HG03108 (cell line): ENCODE data around the gene SF1.
A peak's percentile ranks its signal among the peaks of the same experiment; 100 is the strongest.

Experiments used
- ATAC-seq: cut with Tn5 transposase; IDR thresholded peaks from one replicate; pipeline ENCODE4 v1.9.1; 2021; ENCODE audit warnings: moderate library complexity; ENCODE audit not compliant: unreplicated experiment

The SF1 gene

DNA sequence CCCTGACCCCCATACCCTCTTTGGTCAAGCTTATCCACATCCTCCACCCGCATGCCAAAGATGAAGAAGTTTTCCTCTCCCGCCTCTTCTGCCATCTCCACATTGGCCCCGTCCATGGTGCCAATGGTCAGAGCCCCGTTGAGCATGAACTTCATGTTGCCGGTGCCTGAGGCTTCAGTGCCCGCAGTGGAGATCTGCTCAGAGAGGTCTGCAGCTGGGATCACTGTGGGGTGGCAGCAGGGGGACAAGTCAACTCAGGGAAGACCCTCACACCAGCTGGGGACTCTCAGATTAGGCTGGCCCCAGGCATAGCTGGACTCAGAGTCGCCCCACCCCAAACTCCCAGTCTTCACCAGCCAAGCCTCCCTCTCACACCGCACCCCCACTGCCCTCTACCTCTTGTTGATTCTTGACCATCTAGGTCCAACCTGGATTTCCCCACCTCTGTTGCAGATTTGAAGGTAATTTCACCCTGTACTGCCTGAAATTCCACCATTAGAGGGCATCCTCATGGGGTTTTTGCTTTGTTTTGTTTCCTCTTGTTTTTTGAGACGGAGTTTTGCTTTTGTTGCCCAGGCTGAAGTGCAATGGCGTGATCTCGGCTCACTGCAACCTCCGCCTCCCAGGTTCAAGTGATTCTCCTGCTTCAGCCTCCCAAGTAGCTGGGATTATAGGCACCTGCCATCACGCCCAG lies 27.8 kb downstream of the SF1 start:
- no peak for ATAC-seq

DNA sequence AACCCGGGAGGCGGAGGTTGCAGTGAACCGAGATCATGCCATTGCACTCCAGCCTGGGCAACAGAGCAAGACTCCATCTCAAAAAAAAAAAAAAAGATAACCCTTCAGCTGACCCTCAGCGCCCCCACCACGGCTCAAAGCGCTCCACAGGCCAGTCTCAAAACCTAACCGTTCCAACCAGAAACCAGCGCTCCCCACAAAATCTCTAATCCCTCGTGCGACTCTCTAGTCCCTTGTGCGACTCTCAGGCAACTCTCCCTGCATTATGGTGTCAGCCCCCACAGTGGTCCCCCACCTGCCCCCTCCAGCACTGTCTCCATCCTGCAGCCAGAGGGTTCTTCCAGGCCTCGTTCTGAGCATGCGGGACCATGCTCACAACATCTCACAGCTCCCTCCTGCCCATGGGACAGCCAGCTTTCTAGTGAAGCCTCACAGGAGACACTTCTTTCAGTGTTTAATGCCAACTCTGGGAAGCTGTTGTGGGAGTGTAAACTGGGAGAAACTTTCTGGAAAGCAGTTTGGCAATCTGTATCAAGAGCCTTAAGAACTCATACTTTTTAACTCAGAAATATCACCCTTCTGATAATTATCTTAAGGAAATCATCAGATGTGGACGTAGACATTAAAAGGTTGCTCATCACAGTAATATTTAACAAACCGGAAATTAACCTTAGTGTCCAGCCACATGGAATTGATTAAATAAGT lies 30.2 kb downstream of the SF1 start:
- ATAC-seq, result no peak

DNA sequence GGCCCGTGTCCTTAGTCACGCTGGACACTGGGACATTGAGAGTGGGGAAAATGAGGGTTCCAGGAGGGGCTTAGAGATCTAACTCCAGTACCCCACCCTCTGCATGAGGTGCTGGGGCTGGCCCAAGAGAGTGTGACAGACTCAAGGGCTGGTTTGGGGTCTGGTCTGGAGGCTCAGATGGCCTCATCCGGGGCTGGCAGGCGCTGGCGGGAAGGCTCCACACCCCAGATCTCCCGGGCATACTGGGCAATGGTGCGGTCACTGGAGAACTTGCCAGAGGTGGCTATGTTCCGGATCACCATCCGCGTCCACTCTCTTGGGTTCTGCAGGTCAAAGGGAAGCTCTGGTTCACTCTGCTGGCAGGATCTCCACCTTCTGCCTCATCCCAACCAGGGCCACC lies 31.9 kb downstream of the SF1 start:
- ATAC-seq, result no peak

DNA sequence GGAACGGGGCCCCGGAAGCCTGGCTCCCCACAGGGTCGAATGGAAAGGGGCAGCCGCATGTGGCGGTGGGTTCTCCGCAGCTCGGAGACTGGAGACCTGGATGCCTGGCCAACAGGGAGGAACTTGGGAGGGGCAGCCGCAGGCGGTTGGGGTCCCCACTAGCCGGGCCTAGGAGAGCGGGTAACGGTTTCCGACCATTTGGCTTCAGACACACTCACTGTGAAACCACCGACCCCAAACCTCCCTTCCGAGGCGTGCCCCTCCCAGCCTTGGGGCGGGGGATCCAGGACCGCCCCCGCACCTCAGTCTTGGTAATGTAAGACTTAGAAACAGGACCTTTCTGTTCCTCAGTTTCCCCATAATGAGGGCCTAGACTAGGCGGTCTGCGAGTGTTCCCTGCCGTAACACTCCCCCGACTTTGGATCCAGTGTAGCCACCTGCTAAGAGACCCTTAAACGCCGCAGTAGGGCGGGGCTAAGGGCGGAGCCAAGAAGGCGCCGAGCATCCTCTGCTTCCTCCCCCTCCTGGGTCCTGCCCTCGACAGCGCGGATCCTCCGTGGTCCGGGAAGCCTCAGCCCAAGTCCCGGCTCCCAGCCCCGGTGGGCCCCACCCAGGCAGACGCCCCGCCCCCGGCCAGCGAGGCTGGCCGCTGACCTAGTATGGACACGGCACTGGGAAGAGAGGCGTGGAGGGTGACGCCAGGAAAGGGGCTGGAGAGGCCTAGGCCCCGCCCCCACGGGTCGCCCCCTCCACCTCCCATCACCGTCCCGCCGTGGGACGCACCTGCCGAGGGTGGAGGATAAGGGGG lies 32.6 kb downstream of the SF1 start:
- no peak for ATAC-seq

DNA sequence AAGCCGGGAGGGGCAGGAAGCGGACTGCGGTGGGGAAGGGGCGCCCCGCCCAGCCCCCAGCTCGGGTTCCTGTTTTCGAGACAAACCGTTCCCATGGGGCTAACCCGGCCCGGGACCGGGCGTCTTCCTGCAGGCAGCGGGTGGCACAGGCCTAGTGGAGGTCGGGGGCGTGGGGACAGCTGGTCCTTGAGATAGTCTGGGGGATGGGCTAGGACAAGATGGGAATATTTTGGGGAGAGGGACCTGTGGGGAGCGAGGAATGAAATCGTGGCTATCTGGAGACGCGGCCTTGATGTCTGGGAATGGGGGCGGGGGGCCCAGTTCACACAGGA lies 33.2 kb downstream of the SF1 start:
- no peak for ATAC-seq

DNA sequence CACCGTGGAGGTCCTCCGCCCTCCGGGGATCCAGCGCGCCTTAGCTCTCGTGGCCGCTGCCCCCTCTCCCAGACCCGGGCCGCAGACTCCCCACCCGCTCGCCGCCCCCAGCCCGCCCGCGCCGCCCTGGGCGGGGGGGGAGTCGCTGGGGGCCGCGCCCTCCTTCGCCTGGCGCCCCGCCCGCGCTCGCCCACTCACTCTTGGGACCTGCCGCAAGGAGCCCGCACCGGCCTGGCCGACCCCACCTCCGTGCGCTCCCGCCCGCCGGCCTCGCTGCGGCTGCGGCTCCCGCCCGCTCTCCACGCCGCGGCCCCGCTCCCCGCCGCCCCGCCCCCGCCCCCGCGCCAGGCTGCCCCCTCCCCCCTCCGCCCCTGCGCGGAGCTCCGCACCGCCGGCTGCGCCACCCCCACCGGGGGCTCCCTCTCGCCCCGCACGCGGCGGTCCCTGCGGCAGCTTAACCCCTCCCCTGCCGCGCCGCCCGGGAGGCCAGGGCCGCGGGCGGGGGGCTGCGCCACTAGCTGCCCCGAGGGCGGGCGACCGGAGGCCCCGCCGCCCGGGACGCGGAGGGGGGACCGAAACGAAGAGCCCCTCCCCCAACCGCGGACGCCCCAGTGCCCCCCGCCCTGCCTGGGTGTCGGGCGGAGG lies 33.7 kb downstream of the SF1 start:
- ATAC-seq, result no peak

DNA sequence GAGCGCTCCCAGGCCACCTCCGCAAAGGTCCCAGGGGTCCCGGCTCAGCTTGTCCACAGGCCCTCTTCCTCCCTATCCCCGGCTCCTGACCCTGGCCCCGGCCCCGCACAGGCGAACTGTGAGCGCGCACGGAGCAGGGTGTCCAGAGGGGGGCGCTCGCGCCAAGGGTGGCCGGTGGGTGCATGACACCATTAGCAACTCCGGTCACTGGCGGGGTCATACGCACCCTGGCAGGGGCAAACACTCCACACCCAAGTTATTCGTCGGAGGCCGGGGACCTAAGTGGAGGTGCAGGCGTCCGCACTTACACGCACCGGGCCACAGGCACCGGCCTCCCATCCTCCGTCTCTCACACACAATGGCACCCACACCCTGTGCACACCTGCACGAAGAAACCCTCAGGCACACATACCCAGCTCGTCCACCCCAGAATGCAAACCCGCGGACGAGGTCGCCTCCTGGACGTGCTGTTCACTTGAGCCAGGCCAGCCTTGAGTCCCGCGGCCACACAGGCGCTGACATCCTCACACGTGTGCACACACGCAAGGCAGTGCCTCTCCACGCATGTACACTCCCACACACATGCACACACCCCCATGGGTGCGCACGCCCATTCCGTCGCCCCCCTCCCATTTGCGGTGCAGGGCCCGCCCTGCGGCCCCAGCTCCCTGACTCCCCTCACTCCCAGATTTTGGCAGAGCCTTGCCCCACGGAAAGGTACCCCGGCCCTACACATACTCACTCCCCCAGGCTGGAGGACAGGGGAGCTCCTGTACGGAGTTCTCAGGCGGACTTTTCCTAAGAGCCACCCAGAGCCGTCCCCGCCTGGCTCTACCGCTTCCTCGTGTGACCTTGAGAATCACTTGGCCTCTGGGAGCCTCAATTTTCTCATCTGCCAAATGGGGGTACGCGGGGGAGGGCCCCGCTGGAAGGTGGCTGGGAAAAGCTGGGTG lies 34.5 kb downstream of the SF1 start, which contains the start of gene RASGRP2:
Gene RASGRP2 (minus strand): TSS at position 552 of the 953 bp plus-strand sequence. CDS start 1,276 bp downstream, outside the sequence.
- ATAC-seq, result no peak

DNA sequence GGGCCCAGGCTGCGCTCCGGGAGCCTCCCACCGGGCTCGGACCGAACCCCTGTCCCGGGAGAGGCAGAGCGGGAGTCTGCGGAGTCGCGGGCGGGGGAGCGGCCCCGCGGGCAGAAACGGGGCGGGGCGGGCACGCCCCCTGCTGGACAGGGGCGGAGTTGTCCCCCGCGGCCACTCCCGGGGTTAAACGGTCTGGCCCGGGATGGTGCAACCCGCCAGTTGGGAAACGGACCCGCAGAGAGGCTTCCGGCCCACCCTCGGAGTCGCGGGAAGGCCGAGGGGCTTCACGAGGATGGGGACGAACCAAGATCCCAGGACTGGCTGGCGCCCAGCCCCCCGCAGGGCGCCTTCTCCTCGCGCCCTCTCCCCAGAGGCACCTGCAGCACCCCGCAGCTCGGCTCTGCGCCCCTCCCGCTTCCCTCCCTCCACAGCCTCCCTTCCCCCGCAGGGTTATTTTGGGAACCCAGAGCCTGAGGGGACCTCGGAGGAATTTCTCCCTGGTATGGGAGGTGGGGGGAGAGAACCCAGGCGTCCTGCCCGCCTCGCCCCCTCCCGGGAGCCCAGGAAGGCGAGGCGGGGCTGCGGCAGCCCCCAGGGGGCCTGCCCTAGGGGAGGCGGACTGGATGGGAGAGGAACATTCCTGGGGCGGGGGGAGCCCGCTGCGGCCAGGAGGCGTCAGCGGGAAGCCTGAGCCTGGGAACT lies 35.3 kb downstream of the SF1 start:
- ATAC-seq, result peak; percentile 29

DNA sequence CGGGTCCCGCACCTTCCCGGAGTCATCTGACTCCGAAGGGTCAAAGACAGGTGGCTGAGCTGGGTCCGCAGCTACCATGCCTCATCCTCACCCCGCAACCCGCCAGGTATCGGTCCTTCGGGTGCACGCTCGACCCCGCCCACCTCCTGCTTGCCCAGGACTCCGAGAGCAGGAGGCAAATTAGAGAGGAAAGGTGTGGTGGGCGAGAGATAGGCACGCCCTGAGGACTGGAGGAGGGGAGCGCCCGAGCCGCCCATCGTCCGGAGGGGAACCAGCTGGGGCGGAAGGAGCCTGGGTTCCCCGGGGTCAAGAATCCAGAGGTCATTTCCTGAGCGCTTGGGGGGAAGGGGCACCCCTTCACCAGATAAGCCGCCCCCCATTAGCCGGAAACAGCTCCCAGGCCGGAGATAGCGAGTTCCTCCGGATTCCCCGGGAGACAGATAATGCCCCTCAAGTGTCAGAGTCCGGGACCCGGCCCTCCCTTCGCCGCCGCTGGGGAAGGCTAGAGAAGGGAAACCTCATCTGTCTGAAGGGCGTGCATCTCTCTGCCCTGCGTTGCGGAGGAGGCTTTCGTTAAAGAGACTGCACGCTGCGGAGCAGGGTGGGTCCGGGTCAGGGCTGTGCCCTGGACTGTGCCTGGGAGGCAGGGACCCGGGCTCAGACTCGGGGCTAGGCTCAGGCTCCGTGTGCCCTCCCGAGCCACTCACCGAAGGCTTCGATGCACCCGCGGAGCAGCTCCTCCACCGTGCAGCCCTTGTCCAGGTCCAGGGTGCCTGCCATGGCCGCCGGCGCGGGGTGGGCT lies 36.1 kb downstream of the SF1 start:
- no peak for ATAC-seq

DNA sequence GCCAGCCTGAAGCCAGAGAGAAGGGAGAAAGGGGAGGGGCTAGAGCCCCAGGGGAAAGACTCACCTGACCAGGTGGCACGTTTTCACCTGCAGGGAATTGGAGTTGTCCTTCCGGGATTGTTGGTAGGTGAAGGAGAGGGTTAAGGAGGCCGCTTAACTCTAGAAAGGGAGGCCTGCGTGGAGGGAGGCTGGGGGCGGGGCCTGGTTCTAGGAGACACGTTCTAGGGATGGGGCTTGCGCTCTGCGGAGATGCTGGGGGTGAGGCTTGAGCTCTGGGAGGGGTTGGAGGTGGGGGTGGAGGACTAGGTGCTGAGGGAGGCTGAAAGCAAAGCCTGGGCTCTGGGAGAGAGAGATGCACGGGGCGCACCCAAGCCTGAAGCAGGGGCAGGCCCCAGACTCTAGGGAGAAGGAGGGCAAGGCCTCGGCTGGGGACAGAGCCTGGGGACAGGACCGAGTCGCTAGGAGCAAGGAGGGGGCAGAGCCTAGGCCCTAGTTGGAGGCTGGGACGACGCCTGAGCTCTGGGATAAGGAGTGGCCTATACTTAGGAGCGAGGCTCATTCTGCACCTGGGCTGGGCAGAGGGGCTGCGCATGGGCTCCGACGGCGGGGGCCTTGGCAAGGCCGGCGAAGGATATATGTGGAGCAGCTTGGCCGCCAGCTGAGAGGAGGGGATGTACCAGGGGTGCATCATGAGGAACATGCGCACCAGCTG lies 36.8 kb downstream of the SF1 start:
- no peak for ATAC-seq

DNA sequence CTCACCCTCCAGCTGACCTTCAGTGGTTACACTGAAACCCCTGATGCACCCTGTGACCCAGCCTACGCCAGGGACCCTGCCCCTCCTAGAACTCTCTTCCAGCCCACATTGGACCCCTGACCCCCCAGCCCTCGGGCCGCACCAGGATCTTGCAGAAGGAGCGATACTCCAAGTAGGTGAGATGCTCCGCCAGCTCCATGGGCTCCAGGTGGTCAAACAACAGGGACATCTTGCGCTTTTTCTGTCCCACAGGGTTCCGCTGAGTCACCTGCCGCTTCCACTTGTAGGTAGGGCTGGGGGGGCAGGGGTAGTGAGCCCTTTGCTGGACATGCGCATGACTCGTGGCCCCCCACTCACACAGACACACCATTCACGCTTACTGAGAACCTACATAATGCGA lies 38.5 kb downstream of the SF1 start:
- ATAC-seq, result no peak

DNA sequence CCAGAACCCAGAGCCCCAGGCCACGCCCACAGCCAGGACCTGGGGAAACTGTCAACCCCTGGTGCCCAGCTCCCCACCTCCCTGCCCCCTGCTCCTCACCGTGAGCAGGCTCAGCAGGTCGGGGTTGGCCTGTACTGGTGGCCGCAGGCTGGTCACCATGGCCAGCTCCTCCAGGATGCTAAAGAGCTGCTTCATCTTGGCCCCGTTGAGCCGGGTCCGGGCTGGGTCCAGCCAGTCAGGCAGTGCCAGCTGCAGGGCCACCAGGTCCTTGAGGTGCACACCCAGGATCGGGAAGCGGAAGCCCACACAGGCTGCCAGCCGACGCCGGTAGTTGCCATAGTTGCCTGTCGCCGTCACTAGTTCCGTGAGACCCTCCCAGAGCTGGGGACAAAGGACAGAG lies 41.7 kb downstream of the SF1 start:
- ATAC-seq, result no peak

DNA sequence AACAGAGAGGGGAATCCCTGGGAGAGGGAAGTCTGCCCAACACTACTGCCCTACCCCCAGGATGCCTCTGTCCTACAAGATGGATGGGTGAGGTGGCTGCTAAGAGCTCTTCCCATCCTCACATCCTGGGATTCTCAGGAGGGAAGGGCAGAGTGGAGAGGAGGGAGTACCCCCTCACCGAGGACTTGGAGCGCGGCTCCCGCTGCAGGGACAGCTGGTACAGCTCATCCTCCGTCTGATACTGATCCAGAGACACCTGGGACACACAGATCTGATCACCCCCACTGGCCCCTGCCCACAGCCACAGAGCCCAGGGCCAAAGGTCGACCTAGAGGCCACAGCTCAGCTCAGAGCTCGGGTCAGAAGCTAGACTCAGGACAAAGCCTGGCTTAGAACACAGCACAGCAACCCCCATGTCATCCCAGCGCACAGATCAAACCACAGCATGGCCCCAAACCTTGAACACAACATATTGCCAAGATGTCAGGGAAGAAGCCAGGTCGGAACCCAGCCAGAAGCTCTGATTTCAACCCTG lies 42.5 kb downstream of the SF1 start:
- no peak for ATAC-seq

DNA sequence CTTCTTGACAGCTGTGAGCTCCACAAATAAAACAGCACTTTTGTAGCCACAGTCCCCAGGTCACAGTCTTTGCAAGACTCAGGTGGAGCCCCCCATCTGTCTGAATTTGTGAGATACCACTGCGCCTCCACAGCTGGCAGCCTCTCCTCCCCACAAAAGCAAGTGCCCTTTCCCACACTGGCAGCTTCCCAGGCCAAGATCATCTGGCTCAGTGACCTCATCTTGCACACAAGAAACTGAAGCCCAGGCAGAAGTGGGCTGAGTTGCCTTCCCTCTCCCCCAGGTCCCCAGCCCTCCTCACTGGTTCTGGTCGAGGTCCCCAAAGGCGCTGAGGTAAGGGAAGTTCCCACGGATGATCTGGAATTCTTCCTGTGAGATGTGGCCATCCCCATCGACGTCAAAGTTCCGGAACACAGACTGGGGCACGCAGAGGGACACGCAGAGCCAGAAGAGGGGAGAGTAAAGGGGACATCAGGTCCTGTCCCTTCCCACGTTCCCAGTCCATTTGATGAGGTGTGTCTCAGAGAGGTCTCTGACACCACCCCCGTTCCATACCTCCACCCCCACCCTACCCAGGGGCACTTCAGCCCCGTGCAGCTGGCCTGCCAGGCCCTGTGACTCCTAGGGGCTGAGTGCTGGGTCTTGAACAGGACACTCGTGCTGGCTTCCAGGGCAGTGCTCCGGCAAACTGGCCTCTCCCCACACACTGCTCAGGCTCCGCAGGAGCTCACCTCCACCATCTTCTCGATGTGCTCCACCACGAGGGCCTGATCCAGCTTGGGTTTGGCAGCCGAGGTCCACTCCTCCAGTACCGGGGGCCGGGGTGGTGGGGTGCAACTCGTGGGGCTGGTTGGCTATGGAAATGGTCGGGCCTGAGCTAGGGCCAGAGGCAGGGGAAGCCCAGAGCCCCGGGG lies 43.3 kb downstream of the SF1 start:
- ATAC-seq, result no peak

DNA sequence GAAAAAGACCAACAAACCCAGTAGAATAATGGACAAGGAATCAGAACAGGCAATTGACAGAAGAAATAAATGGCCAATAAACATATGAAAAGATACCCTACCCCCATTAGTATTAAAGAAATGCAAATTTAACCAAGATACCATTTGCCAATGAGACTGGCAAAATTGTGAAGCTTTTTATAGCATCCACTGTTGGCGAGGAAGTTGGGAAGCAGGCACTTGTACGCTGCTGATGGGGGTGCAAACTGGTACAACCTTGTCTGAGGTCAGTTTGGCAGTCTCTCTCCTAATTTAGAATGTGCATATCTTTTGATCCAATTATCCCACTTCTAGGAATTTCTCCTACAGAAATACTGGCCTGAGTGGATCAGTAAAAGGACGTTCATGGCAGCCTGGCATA lies 46.7 kb downstream of the SF1 start:
- no peak for ATAC-seq

DNA sequence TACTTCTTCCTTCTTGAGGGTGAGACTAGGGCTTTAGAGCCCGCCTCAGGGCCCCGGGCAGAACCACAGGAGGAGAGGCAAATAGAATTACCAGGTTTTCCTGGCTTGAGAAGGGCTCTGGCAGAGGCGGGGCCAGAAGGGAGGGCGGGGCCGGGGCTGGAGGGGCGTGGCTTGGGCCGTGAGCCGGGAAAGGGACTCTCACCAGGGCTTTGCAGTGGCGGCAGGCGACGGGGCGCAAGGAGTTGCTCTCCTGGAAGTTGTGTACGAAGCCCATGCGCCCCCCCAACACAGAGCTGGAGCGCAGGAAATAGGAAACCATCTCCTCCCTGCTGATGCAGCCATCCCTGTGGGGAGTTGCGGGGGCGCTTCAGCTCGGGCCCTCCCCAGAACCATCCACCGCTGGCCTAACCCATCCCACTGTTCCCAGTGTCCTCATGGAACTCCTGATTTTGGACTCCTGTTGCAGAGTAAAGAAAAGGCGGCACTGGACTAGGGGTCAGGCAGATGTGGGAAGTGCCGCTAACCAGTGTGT lies 48.4 kb downstream of the SF1 start:
- no peak for ATAC-seq
